Measurements from ENCODE around the gene RILP. TPM values are rescaled to one million over a fixed set of nuclear protein-coding genes. Genes with fewer than 3 reads are reported as not detected.

The RILP gene
- total and polyA plus RNA-seq, 10 of the 15 experiments (the other 5 are each of a cell fraction or from before 2014, with no cell fraction given): 0.60 to 6.1 (median 3.3) TPM; not detected in 1

DNA sequence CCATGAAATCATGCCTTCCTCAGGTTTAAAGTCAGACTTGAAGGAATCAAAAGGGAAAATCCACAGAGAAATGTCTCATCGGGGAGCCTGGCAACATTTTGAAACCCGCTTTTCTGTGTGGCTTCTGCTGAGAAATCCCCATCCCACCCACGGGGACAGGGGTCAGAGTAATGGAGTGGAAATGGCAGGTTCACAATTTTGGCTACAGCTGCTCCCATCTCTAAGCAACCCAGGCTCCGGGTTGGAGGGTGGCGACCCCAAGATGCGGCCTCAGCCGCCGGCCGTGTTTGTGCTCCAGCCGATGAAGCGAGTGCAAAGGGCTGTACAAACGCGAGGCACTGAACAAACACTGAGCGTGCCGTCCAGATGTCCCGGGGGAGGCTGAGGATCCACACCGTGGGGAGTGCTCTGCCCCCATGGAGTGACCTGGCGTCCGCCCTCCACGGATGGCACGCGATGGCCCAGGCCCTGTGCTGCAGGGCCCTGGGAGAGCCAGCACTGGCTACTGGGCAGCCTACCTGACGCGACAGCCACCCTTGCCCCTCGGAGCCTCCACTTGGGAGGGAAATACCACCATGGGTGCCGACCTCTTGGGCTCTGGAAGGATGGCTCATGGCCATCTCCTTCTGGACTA lies 43.2 kb downstream of the RILP start (continued):
- TF ChIP-seq EP300 (IDR thresholded peaks at IDR 0.05; ENCODE audit: borderline replicate concordance in 1 of 2, control insufficient read depth in 1 of 2, low read depth in 2 of 2, low read length in 2 of 2) (peak in 1 of 2 experiments; percentile 17; a peak in 1 of 4 replicates), BACH1 (IDR thresholded peaks at IDR 0.05; ENCODE audit: borderline replicate concordance) (peak; percentile 28; the same call in 1 of the 2 replicates), ZBTB33 (IDR thresholded peaks at IDR 0.05) (peak; percentile 80), IKZF2 (IDR thresholded peaks at IDR 0.05) (peak; percentile 37 to 48; a peak in 2 of 4 replicates), MYB (IDR thresholded peaks at IDR 0.05; ENCODE audit: borderline replicate concordance, low read depth, low read length) (no peak), IKZF1 (conservative IDR thresholded peaks at IDR 0.05) (peak; percentile 61), ASH2L (IDR thresholded peaks at IDR 0.05; ENCODE audit: borderline replicate concordance, low read depth) (no peak), NR2F1 (conservative IDR thresholded peaks at IDR 0.05) (peak; percentile 96), HDGF (IDR thresholded peaks at IDR 0.05) (peak; percentile 74), NR2C2 (IDR thresholded peaks at IDR 0.05; ENCODE audit: borderline replicate concordance, control insufficient read depth, insufficient read length, low read depth) (no peak), POLR2A (IDR thresholded peaks at IDR 0.05; ENCODE audit: low read depth, low read length) (peak; percentile 56; the same call in 1 of the 2 replicates)
- TF ChIP-seq, protein P1, sequence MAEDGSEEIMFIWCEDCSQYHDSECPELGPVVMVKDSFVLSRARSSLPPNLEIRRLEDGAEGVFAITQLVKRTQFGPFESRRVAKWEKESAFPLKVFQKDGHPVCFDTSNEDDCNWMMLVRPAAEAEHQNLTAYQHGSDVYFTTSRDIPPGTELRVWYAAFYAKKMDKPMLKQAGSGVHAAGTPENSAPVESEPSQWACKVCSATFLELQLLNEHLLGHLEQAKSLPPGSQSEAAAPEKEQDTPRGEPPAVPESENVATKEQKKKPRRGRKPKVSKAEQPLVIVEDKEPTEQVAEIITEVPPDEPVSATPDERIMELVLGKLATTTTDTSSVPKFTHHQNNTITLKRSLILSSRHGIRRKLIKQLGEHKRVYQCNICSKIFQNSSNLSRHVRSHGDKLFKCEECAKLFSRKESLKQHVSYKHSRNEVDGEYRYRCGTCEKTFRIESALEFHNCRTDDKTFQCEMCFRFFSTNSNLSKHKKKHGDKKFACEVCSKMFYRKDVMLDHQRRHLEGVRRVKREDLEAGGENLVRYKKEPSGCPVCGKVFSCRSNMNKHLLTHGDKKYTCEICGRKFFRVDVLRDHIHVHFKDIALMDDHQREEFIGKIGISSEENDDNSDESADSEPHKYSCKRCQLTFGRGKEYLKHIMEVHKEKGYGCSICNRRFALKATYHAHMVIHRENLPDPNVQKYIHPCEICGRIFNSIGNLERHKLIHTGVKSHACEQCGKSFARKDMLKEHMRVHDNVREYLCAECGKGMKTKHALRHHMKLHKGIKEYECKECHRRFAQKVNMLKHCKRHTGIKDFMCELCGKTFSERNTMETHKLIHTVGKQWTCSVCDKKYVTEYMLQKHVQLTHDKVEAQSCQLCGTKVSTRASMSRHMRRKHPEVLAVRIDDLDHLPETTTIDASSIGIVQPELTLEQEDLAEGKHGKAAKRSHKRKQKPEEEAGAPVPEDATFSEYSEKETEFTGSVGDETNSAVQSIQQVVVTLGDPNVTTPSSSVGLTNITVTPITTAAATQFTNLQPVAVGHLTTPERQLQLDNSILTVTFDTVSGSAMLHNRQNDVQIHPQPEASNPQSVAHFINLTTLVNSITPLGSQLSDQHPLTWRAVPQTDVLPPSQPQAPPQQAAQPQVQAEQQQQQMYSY (CRISPR knock-in tag; IDR thresholded peaks at IDR 0.05): no peak
- TF ChIP-seq, protein P2, sequence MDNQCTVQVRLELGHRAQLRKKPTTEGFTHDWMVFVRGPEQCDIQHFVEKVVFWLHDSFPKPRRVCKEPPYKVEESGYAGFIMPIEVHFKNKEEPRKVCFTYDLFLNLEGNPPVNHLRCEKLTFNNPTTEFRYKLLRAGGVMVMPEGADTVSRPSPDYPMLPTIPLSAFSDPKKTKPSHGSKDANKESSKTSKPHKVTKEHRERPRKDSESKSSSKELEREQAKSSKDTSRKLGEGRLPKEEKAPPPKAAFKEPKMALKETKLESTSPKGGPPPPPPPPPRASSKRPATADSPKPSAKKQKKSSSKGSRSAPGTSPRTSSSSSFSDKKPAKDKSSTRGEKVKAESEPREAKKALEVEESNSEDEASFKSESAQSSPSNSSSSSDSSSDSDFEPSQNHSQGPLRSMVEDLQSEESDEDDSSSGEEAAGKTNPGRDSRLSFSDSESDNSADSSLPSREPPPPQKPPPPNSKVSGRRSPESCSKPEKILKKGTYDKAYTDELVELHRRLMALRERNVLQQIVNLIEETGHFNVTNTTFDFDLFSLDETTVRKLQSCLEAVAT (IDR thresholded peaks at IDR 0.05): peak; percentile 87

All from GM12878 (cell line).